ENCODE data around the gene BLOC1S1.

DNA sequence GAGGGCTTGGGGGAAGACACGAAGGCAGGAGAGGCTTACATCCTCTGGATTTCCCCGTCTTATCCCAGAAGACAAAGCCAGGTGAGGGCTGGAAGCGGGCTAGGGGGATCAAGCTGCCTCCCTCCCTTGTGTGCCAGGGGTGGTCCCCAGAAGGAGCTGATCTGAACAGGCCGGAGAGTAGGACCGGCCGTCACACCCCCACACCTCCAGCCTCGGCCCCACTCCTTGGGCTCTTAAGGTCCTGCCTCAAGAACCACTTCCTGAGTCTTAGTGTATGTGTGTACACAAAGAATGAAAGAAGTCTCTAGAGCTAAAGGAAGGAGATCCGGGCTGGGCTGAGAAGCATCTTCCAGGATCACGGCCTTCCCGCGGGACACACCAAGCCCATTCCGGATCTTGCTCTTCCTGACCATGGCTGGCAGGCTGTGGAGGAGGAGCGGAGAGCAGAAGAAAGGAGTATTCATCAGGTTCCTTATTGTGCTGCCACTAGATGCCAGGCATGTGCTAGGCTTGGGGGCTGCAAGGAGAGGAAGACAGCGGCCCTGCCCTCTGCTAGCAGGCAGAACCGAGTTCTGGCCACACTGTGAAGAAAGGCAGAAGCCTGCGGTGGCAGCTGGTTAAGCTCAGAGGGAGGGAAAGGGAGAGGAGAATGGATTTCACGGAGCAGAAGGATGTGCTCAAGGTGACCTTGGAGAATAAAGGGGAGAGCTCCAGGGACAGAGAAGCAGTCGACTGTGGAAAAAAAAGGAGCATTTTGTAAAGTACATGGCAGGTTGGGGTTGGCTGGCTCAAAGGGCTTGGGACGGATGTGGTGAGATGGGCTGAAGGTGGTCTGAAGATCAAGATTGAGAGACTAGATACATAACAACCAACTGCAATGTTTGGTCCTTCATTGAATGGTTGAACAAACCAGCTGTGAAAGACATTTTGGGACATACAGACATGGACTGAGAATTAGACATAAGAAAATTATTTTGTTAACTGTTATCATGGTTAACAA, 14.3 kb downstream of the BLOC1S1 start:
- TF ChIP-seq POLR2AphosphoS5 (IDR thresholded peaks at IDR 0.05; ENCODE audit: low read depth, low read length) (no peak), POLR2A (IDR thresholded peaks at IDR 0.05; ENCODE audit: borderline replicate concordance, extremely low read depth, insufficient read depth, insufficient read length) (no peak)
- TF ChIP-seq, protein P1, sequence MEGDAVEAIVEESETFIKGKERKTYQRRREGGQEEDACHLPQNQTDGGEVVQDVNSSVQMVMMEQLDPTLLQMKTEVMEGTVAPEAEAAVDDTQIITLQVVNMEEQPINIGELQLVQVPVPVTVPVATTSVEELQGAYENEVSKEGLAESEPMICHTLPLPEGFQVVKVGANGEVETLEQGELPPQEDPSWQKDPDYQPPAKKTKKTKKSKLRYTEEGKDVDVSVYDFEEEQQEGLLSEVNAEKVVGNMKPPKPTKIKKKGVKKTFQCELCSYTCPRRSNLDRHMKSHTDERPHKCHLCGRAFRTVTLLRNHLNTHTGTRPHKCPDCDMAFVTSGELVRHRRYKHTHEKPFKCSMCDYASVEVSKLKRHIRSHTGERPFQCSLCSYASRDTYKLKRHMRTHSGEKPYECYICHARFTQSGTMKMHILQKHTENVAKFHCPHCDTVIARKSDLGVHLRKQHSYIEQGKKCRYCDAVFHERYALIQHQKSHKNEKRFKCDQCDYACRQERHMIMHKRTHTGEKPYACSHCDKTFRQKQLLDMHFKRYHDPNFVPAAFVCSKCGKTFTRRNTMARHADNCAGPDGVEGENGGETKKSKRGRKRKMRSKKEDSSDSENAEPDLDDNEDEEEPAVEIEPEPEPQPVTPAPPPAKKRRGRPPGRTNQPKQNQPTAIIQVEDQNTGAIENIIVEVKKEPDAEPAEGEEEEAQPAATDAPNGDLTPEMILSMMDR (IDR thresholded peaks at IDR 0.05 in 2 of 3, conservative IDR thresholded peaks at IDR 0.05 in 1 of 3; ENCODE audit: borderline replicate concordance in 1 of 3, insufficient read depth in 1 of 3, low read depth in 2 of 3, low read length in 2 of 3): no peak
